Osteoblast (primary cell): ENCODE data around the gene NOS3. TPM values are rescaled to one million over a fixed set of nuclear protein-coding genes. Genes with fewer than 3 reads are reported as not detected.

ENCODE experiments used
- DNase-seq: peaks from one replicate; pipeline ENCODE4 v3.0.0; 2011; ENCODE audit warnings: low spot score, mixed read lengths; ENCODE audit not compliant: insufficient read length; ENCODE audit errors: missing footprints
- H2AFZ ChIP-seq: 2 replicates; pipeline ENCODE4 v1.6.0; 2011; ENCODE audit warnings: mild to moderate bottlenecking, low read length
- H3K27ac ChIP-seq: 2 replicates; pipeline ENCODE4 v1.5.1; 2011; ENCODE audit warnings: mild to moderate bottlenecking, low read depth, low read length, moderate library complexity
- H3K27me3 ChIP-seq: 2 replicates; pipeline ENCODE4 v1.6.0; 2012; ENCODE audit warnings: mild to moderate bottlenecking, control low read depth, inconsistent platforms, low read length, moderate library complexity; ENCODE audit not compliant: insufficient read depth
- H3K36me3 ChIP-seq: 2 replicates; pipeline ENCODE4 v1.5.1; 2011; ENCODE audit warnings: mild to moderate bottlenecking, low read length, control low read depth, moderate library complexity; ENCODE audit not compliant: insufficient read depth
- H3K4me1 ChIP-seq: 2 replicates; pipeline ENCODE4 v1.5.1; 2011; ENCODE audit warnings: mild to moderate bottlenecking, low read length, control low read depth, moderate library complexity; ENCODE audit not compliant: insufficient read depth
- H3K4me2 ChIP-seq: 2 replicates; pipeline ENCODE4 v1.6.0; 2011; ENCODE audit warnings: mild to moderate bottlenecking, low read length; ENCODE audit not compliant: insufficient read depth
- H3K4me3 ChIP-seq: fragments of 200-600 bp; sonication (generic); 3 replicates; pipeline ENCODE4 v1.5.1; 2012; ENCODE audit warnings: mild to moderate bottlenecking, low read length, inconsistent platforms; ENCODE audit not compliant: insufficient read depth
- H3K79me2 ChIP-seq: 2 replicates; pipeline ENCODE4 v1.6.0; 2012; ENCODE audit warnings: mild to moderate bottlenecking, low read length, control low read depth, inconsistent platforms; ENCODE audit not compliant: insufficient read depth
- H3K9me3 ChIP-seq: 2 replicates; pipeline ENCODE4 v1.5.1; 2011; ENCODE audit warnings: low read depth, low read length, control low read depth
- H4K20me1 ChIP-seq: 2 replicates; pipeline ENCODE4 v1.6.0; 2012; ENCODE audit warnings: mild to moderate bottlenecking, low read length, control low read depth; ENCODE audit not compliant: insufficient read depth
- CTCF ChIP-seq: IDR thresholded peaks from 2 replicates; pipeline ENCODE4 v1.5.1; 2011; ENCODE audit warnings: mild to moderate bottlenecking, low read depth, low read length, moderate library complexity; ENCODE audit errors: extremely low read depth
- total RNA-seq: library from RNA; depleted of rRNA; stranded (reverse); fragments of >200 nt; gene quantifications from 2 replicates; pipeline ENCODE4 v1.2.3, GENCODE V29; 2012

Gene NOS3
- total RNA-seq, 1 donor: not detected

- Histone ChIP-seq H3K4me3 (no peak overlapping the region), H3K27ac (no peak overlapping the region), H4K20me1 (no peaks in the 10 kb centered on the region), H2AFZ (no peak overlapping the region), H3K4me1 (peaks cover 3% of the 10 kb centered on the region), H3K27me3 (no peaks in the 10 kb centered on the region), H3K9me3 (no peaks in the 10 kb centered on the region), H3K4me2 (no peak overlapping the region), H3K79me2 (no peaks in the 10 kb centered on the region), H3K36me3 (no peaks in the 10 kb centered on the region)
- no peak for TF ChIP-seq CTCF
- peak; percentile 49 for DNase-seq
These were observed 48.0 kb upstream of the NOS3 start for GRCh38 chr7:150942591-150943452.

GRCh38 chr7:150943453-150943814 lies 47.4 kb upstream of the NOS3 start:
- H4K20me1 ChIP-seq: no peaks in the 10 kb centered on the region
- TF ChIP-seq CTCF: no peak
- no peaks in the 10 kb centered on the region for H3K9me3 ChIP-seq
- H3K36me3 ChIP-seq: no peaks in the 10 kb centered on the region
- no peaks in the 10 kb centered on the region for H3K79me2 ChIP-seq
- H3K27ac ChIP-seq: no peak overlapping the region
- no peak overlapping the region for H3K4me3 ChIP-seq
- no peak overlapping the region for H2AFZ ChIP-seq
- H3K4me1 ChIP-seq: no peaks in the 10 kb centered on the region
- no peak overlapping the region for H3K4me2 ChIP-seq
- DNase-seq: no peak
- H3K27me3 ChIP-seq: no peaks in the 10 kb centered on the region

GRCh38 chr7:150944066-150945042 lies 46.5 kb upstream of the NOS3 start:
- H3K9me3 ChIP-seq: no peaks in the 10 kb centered on the region
- no peak overlapping the region for H3K4me2 ChIP-seq
- H2AFZ ChIP-seq: no peak overlapping the region
- H3K4me1 ChIP-seq: no peaks in the 10 kb centered on the region
- H3K27me3 ChIP-seq: no peaks in the 10 kb centered on the region
- H4K20me1 ChIP-seq: peaks cover 2% of the 10 kb centered on the region
- no peaks in the 10 kb centered on the region for H3K79me2 ChIP-seq
- H3K4me3 ChIP-seq: no peak overlapping the region
- no peaks in the 10 kb centered on the region for H3K36me3 ChIP-seq
- peak; percentile 75 for DNase-seq
- no peak for TF ChIP-seq CTCF
- H3K27ac ChIP-seq: no peak overlapping the region
